H1 (cell line): ENCODE measurements around the gene NRK. TPM values are rescaled to one million over a fixed set of nuclear protein-coding genes. Genes with fewer than 3 reads are reported as not detected.

Experiments
- CTCF ChIA-PET: fragments of 300-600 bp; sonication (Branson Sonifier 250); formaldehyde crosslinking; loops from one replicate; lab custom pipeline; 2021; ENCODE audit not compliant: partially characterized antibody; lab: Charles Lee
- POLR2A ChIA-PET: fragments of 300-600 bp; sonication (Branson Sonifier 250); formaldehyde crosslinking; loops from one replicate; lab custom pipeline; 2021; ENCODE audit warnings: inconsistent platforms; ENCODE audit not compliant: partially characterized antibody; lab: Charles Lee
- DNase-seq, 2 experiments: peaks; one replicate each; pipeline versions ENCODE4 v3.0.0 to v3.0.0-alpha.2; 2010 to 2022; ENCODE audit warnings: low spot score in 2 of 2, low read depth in 1 of 2, mixed read lengths in 1 of 2
- FAIRE-seq: peaks from 2 replicates; lab custom pipeline; 2011; peaks lifted over from hg19 to GRCh38; lab: Jason Lieb, UNC
- H2AFZ ChIP-seq: 2 replicates; pipeline ENCODE4 v1.8.1; 2012; ENCODE audit warnings: low read length, inconsistent platforms
- H2AK5ac ChIP-seq: 2 replicates; pipeline ENCODE4 v1.6.1; 2013; ENCODE audit warnings: low read depth, low read length
- H2BK120ac ChIP-seq: replicated peaks from 2 replicates; pipeline ENCODE3; 2013; ENCODE audit warnings: low read depth, low read length, inconsistent platforms
- H2BK12ac ChIP-seq: 2 replicates; pipeline ENCODE4 v1.6.1; 2013; ENCODE audit warnings: low read depth, low read length
- H2BK15ac ChIP-seq: 2 replicates; pipeline ENCODE4 v1.6.1; 2013; ENCODE audit warnings: low read length
- H2BK20ac ChIP-seq: 2 replicates; pipeline ENCODE4 v1.6.1; 2013; ENCODE audit warnings: low read length
- H2BK5ac ChIP-seq: 2 replicates; pipeline ENCODE4 v1.6.1; 2013; ENCODE audit warnings: low read depth, low read length
- H3K14ac ChIP-seq: 2 replicates; pipeline ENCODE4 v1.6.1; 2013; ENCODE audit warnings: inconsistent platforms; ENCODE audit not compliant: insufficient read length
- H3K18ac ChIP-seq: 2 replicates; pipeline ENCODE4 v1.6.1; 2013; ENCODE audit warnings: low read length; ENCODE audit errors: extremely low read depth
- H3K23ac ChIP-seq: 2 replicates; pipeline ENCODE4 v1.6.1; 2013; ENCODE audit warnings: inconsistent platforms; ENCODE audit not compliant: insufficient read length
- H3K23me2 ChIP-seq: 2 replicates; pipeline ENCODE4 v1.6.1; 2013; ENCODE audit warnings: low read depth, low read length
- H3K27ac ChIP-seq: 2 replicates; pipeline ENCODE4 v1.6.1; 2011; ENCODE audit warnings: low read depth, low read length, inconsistent platforms
- H3K27me3 ChIP-seq, 4 experiments: replicated peaks in 1 of 4; 1 replicate in 1 of 4; 2 replicates in 3 of 4; pipeline versions ENCODE4 v1.6.1 to v1.8.1; 2011 to 2013; ENCODE audit warnings: low read length in 3 of 4, mild to moderate bottlenecking in 3 of 4, inconsistent platforms in 2 of 4, mixed read lengths in 2 of 4, moderate library complexity in 1 of 4; ENCODE audit not compliant: control insufficient read depth in 3 of 4, insufficient read depth in 3 of 4; ENCODE audit errors: extremely low read depth in 1 of 4
- H3K36me3 ChIP-seq, 4 experiments: 2 replicates each; pipeline versions ENCODE4 v1.6.1 to v1.8.1; 2011 to 2013; ENCODE audit warnings: mild to moderate bottlenecking in 4 of 4, low read length in 3 of 4, moderate library complexity in 2 of 4, control low read depth in 1 of 4, inconsistent platforms in 1 of 4; ENCODE audit not compliant: insufficient read depth in 4 of 4, control insufficient read depth in 2 of 4
- H3K4ac ChIP-seq: replicated peaks from 2 replicates; pipeline ENCODE3; 2013; ENCODE audit warnings: low read length, low read depth, mixed read lengths, inconsistent platforms; ENCODE audit not compliant: insufficient read length
- H3K4me1 ChIP-seq, 4 experiments: replicated peaks in 1 of 4; 1 replicate in 1 of 4; 2 replicates in 3 of 4; pipeline versions ENCODE4 v1.6.1 to v1.8.1; 2011 to 2013; ENCODE audit warnings: low read length in 3 of 4, inconsistent platforms in 2 of 4, mixed read lengths in 1 of 4; ENCODE audit not compliant: insufficient read depth in 4 of 4, control insufficient read depth in 3 of 4
- H3K4me2 ChIP-seq, 2 experiments: 2 replicates each; pipeline versions ENCODE4 v1.6.1 to v1.8.1; 2011 to 2013; ENCODE audit warnings: low read depth in 2 of 2, low read length in 2 of 2, control low read depth in 1 of 2, inconsistent platforms in 1 of 2, mild to moderate bottlenecking in 1 of 2; ENCODE audit not compliant: insufficient read depth in 1 of 2
- H3K4me3 ChIP-seq, 4 experiments: fragments of 200-600, 300-600 bp in 1 of 4; sonication (generic), shearing (Covaris generic), sonication (Bioruptor Twin) in 1 of 4; 2 replicates each; pipeline versions ENCODE4 v1.5.1 to v1.8.1; 2011 to 2016; ENCODE audit warnings: low read length in 4 of 4, low read depth in 3 of 4, control low read depth in 2 of 4, inconsistent platforms in 2 of 4, mild to moderate bottlenecking in 2 of 4, mixed read lengths in 1 of 4, moderate library complexity in 1 of 4; ENCODE audit not compliant: insufficient read depth in 2 of 4; ENCODE audit errors: extremely low read depth in 1 of 4
- H3K56ac ChIP-seq: replicated peaks from 2 replicates; pipeline ENCODE3; 2013; ENCODE audit warnings: low read depth, mild to moderate bottlenecking, mixed read lengths, low read length, inconsistent platforms; ENCODE audit not compliant: insufficient read length
- H3K79me1 ChIP-seq: 2 replicates; pipeline ENCODE4 v1.6.1; 2013; ENCODE audit warnings: low read depth, low read length, control low read depth
- H3K79me2 ChIP-seq, 2 experiments: 2 replicates each; pipeline versions ENCODE4 v1.6.1 to v1.8.1; 2012 to 2013; ENCODE audit warnings: low read length in 2 of 2, mild to moderate bottlenecking in 2 of 2, inconsistent platforms in 1 of 2; ENCODE audit not compliant: insufficient read depth in 2 of 2, control insufficient read depth in 1 of 2
- H3K9ac ChIP-seq, 4 experiments: replicated peaks in 1 of 4; 1 replicate in 1 of 4; 2 replicates in 3 of 4; pipeline versions ENCODE4 v1.6.1 to v1.8.1; 2011 to 2013; ENCODE audit warnings: low read depth in 3 of 4, low read length in 3 of 4, control low read depth in 2 of 4, mild to moderate bottlenecking in 2 of 4, moderate library complexity in 2 of 4, inconsistent platforms in 1 of 4; ENCODE audit errors: extremely low read depth in 1 of 4
- H3K9me3 ChIP-seq, 2 experiments: 2 replicates each; pipeline versions ENCODE4 v1.6.1 to v1.8.1; 2012 to 2013; ENCODE audit warnings: mild to moderate bottlenecking in 2 of 2, moderate library complexity in 2 of 2, control low read depth in 1 of 2, inconsistent platforms in 1 of 2, low read depth in 1 of 2, low read length in 1 of 2, mixed read lengths in 1 of 2; ENCODE audit not compliant: insufficient read depth in 2 of 2
- H4K20me1 ChIP-seq, 2 experiments: replicated peaks in 1 of 2; 2 replicates each; pipeline versions ENCODE3 to v1.8.1; 2011 to 2013; ENCODE audit warnings: inconsistent platforms in 2 of 2, low read length in 2 of 2, mild to moderate bottlenecking in 1 of 2; ENCODE audit not compliant: insufficient read depth in 2 of 2, control insufficient read depth in 1 of 2
- H4K5ac ChIP-seq: 2 replicates; pipeline ENCODE4 v1.6.1; 2013; ENCODE audit warnings: low read length, low read depth, mixed read lengths, inconsistent platforms; ENCODE audit not compliant: insufficient read length
- H4K8ac ChIP-seq: 2 replicates; pipeline ENCODE4 v1.8.0; 2013; ENCODE audit warnings: mild to moderate bottlenecking, moderate library complexity, low read length, inconsistent platforms; ENCODE audit not compliant: insufficient read depth; ENCODE audit errors: extremely low read depth
- H4K91ac ChIP-seq: replicated peaks from 2 replicates; pipeline ENCODE3; 2013; ENCODE audit warnings: low read length, mixed read lengths, inconsistent platforms; ENCODE audit not compliant: insufficient read length
- TBP ChIP-seq: IDR thresholded peaks from 2 replicates; pipeline ENCODE4 v1.6.1; 2011; ENCODE audit warnings: low read depth, low read length, improper control_type of control experiment
- WGBS, 2 experiments: shearing (Covaris generic) in 1 of 2; methylation state at CpG; one replicate each; pipeline versions ENCODE4 v1.1.6 to v1.1.7; 2013 to 2015; ENCODE audit warnings: low lambda C conversion rate in 2 of 2, mixed read lengths in 2 of 2, inconsistent platforms in 1 of 2, low coverage in 1 of 2, missing lambda C conversion rate in 1 of 2; ENCODE audit not compliant: insufficient replicate concordance in 2 of 2, insufficient coverage in 1 of 2, insufficient read length in 1 of 2; ENCODE audit errors: extremely low coverage in 1 of 2, missing lambda C conversion rate in 1 of 2; 5-methylcytosine and 5-hydroxymethylcytosine counted together
- polyA plus RNA-seq, 7 experiments: library from polyadenylated mRNA; depleted of rRNA in 3 of 7; stranded (reverse) in 5 of 7; unstranded in 2 of 7; fragments of >200 nt in 5 of 7; fragments of 200-250 nt in 2 of 7; gene quantifications; 1 replicate in 5 of 7; 2 replicates in 1 of 7; 4 replicates in 1 of 7; pipeline versions ENCODE4 v1.2.1 to v1.2.3, GENCODE V29; 2011 to 2013; ENCODE audit warnings: missing spikeins in 2 of 7, mixed read lengths in 2 of 7
- total RNA-seq: library from RNA; stranded (reverse); fragmentation: NEBNext Ultra II Directional; extraction: Animal tissue kit (Norgen Biotek cat#: 25700); gene quantifications from 2 replicates; pipeline ENCODE4 v1.2.1, GENCODE V29; 2021

The NRK gene
- total and polyA plus RNA-seq, 2 of the 8 experiments (the other 6 are each of a cell fraction or from before 2014, with no cell fraction given), result 0.86 to 8.3 TPM

DNA sequence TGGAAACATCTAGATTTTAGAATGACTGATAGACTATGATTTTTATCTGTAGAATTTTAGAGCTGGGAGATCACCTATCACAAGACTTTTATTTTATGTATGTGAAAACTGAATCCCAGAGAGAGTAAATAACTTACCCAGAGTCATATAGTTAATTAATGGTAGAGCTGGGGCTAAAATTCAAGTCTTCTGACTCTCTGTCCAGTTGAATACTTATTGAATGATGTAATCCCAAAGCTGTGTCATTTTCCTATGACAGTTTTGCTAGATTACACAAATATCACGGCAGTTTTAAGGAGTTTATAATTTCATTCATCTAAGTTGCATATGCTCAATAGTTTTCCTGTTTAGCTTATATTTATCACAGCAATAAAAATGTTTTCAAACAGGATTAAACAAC lies 6.7 kb downstream of the NRK start:
- Histone ChIP-seq H4K5ac (no peak overlapping the region), H3K4me2 (no peak overlapping the region), H3K27ac (no peak overlapping the region), H2BK15ac (no peak overlapping the region), H2AK5ac (no peak overlapping the region), H3K9ac (no peak overlapping the region), H4K91ac (no peak overlapping the region), H2BK5ac (no peak overlapping the region), H3K4ac (no peak overlapping the region), H3K27me3 (no peaks in the 10 kb centered on the region; a peak in 1 of 7 replicates), H3K79me2 (no peaks in the 10 kb centered on the region), H3K4me3 (no peak overlapping the region), H3K18ac (no peak overlapping the region), H3K23me2 (no peaks in the 10 kb centered on the region), H2BK20ac (no peak overlapping the region), H2BK12ac (no peak overlapping the region), H3K36me3 (no peaks in the 10 kb centered on the region), H4K20me1 (no peaks in the 10 kb centered on the region), H3K56ac (no peak overlapping the region), H3K4me1 (no peaks in the 10 kb centered on the region), H2BK120ac (no peak overlapping the region), H3K79me1 (no peaks in the 10 kb centered on the region), H2AFZ (no peak overlapping the region), H3K14ac (no peak overlapping the region), H3K23ac (no peak overlapping the region), H3K9me3 (no peaks in the 10 kb centered on the region), H4K8ac (no peak overlapping the region)
- ChIA-PET CTCF (no interaction called here), POLR2A (no interaction called here)
- 80% methylated on average over 1 of the region's 1 CpG; no CpG with 5 or more reads in 1 of the 2 experiments for WGBS, 2 experiments
- FAIRE-seq, result no peak
- DNase-seq, result no peak
- no peak for TF ChIP-seq TBP
